IPS DF 19.7 (cell line): Measurements from ENCODE around the gene PKP4.
"Not testable (repeated sequence)": the region's sequence is repeated elsewhere in the genome, so short reads cannot be mapped to it uniquely, and the experiment has no call there.

Source experiments
- DNase-seq: peaks from one replicate; pipeline ENCODE4 v3.0.0-alpha.2; 2013; ENCODE audit warnings: low read depth, low spot score

Gene PKP4, protein sequence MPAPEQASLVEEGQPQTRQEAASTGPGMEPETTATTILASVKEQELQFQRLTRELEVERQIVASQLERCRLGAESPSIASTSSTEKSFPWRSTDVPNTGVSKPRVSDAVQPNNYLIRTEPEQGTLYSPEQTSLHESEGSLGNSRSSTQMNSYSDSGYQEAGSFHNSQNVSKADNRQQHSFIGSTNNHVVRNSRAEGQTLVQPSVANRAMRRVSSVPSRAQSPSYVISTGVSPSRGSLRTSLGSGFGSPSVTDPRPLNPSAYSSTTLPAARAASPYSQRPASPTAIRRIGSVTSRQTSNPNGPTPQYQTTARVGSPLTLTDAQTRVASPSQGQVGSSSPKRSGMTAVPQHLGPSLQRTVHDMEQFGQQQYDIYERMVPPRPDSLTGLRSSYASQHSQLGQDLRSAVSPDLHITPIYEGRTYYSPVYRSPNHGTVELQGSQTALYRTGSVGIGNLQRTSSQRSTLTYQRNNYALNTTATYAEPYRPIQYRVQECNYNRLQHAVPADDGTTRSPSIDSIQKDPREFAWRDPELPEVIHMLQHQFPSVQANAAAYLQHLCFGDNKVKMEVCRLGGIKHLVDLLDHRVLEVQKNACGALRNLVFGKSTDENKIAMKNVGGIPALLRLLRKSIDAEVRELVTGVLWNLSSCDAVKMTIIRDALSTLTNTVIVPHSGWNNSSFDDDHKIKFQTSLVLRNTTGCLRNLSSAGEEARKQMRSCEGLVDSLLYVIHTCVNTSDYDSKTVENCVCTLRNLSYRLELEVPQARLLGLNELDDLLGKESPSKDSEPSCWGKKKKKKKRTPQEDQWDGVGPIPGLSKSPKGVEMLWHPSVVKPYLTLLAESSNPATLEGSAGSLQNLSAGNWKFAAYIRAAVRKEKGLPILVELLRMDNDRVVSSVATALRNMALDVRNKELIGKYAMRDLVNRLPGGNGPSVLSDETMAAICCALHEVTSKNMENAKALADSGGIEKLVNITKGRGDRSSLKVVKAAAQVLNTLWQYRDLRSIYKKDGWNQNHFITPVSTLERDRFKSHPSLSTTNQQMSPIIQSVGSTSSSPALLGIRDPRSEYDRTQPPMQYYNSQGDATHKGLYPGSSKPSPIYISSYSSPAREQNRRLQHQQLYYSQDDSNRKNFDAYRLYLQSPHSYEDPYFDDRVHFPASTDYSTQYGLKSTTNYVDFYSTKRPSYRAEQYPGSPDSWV

DNA sequence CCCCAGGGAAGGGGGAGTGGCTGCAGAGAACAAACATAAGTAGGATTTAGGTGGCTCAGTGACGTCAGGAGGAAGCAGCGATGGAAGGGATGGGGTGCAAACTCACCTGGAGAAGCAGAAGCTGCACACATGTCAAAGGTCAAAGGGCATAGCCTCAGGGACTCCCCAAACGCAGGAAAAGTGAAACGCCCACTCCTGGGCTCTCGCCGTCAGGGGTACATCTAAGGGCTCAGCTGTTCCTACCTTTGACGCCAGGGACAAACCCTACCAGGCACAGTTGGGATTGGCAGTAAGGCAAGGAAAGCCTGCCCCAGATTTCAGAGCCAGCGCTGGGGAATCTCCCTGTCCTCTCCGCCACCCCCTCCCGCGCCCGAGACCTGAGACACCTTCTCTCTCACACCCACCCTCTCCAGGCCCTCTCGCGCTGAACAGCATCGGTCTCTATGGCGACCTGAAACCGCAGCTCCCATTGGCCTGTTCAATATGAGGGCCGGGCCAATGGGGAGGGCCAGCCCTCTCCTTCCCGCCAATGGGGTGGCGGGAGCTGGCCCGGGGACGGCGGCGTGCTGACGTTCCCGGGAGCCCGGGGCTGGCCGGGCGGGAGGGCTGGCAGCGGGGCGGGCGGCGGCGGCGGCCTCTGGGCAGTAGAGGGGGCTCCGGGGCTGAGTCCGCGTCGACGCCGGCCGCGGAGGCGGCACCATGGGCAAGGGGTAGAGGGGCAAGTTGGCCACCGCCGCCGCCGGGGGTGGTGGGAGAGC is at the start of gene PKP4, which contains the start of gene CCDC148:
TSS of gene PKP4 (plus strand) at position 644 of the 758 bp plus-strand sequence. CDS start 76,233 bp downstream, outside the sequence.
TSS of gene CCDC148 (minus strand) at position 445 of the 758 bp plus-strand sequence. CDS start at position 131, 314 bp downstream.
- peak; percentile 80 for DNase-seq

DNA sequence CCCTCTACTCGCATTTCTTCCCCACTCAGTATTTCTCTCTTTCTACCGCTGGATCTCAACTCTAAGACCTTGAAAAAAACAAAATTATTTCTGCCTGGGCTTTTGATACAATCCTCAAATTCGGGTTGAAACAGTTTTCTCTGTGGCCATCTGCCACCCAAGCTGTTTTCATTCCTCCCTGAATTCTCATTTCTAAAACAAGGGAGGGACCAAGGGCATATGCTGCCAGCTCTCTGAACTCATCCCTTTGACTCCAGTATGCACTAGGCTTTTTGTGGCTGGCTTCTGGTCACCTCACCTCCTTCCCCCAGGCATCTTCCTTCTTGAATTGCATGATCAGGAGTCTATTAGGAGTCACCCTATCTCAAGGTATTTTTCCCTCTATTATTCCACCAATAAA is 49.7 kb upstream of the PKP4 start:
- DNase-seq: no peak

DNA sequence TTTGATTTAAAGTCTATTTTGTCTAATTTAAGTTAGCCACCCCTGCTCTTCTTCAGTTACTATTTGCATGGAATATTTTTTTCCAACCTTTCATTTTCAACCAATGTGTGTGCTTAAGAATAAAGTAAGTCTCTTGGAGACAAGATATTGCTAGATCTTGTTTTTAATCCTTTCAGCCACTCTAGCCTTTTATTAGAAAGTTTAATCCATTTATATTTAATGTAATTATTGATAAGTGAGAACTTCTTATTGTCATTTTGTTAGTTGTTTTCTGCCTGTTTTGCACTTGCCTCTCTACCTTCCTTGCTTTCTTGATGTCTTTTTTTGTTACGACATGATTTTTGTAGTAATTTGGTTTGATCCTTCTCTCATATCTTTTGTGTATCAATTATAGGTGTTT is 46.6 kb upstream of the PKP4 start:
- no peak for DNase-seq

DNA sequence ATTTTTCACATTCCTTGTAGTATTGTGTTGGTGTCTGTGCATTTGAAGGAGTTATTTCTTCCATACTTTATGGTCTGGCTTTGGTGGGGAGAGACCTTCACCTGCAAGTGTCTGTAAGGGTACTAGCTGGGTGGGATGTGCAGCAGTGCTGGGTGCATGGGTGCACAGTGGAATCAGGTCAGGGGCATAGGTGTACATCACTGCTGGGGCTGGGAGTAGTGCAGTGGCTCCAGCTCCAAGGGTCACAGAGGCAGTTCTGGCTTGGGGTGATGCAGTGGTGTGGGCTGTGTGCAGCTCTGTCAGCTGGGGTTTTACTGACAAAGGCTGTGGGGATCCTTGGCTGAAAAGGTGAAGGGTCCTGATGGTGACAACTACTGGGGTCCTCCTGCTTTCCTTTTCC is 45.0 kb upstream of the PKP4 start:
- DNase-seq: no peak

DNA sequence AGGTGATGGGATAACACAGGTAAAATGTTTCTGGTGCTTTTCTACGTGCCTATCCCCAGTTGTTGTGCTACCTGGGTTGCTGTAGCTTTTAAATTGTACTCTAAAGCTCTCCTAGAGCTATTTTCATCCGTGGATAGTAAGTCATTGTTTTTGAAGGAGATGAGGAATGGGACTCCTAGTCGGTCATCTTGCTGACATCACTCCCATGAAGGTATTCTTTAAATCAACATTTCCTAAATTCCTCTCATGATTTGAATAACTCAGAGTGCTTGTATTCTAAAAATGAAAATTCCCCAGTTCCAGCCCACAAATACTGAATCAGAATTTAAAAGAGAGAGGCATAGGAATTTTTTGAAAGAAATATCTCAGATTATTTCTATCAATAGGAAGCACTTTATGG is 44.5 kb upstream of the PKP4 start:
- no peak for DNase-seq

DNA sequence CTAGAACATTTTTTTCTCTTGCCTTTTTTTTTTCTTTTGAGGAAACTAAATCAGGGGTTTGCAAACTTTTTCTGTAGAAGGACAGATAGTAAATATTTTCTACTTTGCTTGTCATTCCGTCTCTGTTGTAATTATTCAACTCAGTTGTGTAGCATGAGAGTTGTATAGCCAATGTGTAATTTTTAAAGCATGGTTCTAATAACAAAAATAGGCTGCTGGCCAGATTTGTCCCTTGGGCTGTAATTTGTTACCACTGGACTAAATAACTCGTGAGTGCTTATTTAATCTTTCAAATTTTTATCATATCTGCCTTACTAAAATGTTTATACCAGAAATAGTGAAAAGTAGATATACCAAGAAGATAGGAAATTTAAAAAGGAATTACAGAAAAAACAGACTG is 43.2 kb upstream of the PKP4 start:
- DNase-seq: no peak

DNA sequence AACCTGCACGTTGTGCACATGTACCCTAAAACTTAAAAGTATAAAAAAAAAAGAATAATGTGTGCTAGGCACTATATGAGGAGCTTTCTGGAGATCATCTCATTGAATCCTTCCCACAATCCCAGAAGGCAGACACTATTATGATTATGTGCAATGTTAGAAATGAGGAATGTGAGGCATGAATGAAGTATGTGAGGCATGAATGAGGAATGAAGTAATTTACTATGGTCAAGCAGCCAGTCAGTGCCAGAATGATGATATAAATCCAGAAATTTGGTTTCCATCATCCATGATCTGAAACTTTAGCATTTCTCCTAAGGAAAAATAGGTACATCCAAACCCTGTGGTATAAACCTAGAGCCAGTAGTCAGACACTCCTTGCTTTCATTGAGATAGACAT is 42.2 kb upstream of the PKP4 start:
- DNase-seq: no peak

DNA sequence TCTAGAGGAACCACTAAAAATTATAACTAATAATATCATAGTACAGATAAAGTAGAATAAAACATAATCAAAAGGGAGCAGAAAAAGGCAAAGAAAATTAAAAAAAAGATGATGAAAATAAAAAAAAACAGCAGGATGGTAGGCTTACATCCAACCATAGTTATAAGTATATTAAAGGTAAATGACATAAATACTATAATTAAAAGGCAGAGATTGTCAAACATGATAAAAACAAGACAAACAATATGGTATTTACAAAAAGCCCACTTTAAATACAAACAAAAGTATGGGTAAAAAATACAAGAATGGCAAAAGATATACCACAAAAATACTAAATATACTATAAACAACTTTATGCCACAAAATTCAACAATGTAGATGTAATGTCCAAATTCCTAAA is 24.6 kb upstream of the PKP4 start:
- no peak for DNase-seq

DNA sequence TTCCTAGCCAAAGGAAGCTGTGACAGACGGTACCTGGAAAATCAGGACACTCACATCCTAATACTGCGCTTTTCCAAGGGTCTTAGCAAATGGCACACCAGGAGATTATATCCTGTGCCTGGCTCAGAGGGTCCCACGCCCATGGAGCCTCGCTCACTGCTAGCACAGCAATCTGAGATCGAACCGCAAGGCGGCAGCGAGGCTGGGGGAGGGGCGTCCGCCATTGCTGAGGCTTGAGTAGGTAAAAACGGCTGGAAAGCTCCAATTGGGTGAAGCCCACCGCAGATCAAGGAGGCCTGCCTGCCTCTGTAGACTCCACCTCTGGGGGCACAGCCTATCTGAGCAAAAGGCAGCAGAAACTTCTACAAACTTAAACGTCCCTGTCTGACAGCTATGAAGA is 23.0 kb upstream of the PKP4 start:
- DNase-seq: not testable (repeated sequence)

DNA sequence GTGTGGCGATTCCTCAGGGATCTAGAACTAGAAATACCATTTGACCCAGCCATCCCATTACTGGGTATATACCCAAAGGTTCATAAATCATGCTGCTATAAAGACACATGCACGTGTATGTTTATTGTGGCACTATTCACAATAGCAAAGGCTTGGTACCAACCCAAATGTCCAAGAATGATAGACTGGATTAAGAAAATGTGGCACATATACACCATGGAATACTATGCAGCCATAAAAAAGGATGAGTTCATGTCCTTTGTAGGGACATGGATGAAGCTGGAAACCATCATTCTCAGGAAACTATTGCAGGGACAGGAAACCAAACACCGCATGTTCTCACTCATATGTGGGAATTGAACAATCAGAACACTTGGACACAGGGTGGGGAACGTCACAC is 17.7 kb upstream of the PKP4 start:
- not testable (repeated sequence) for DNase-seq

DNA sequence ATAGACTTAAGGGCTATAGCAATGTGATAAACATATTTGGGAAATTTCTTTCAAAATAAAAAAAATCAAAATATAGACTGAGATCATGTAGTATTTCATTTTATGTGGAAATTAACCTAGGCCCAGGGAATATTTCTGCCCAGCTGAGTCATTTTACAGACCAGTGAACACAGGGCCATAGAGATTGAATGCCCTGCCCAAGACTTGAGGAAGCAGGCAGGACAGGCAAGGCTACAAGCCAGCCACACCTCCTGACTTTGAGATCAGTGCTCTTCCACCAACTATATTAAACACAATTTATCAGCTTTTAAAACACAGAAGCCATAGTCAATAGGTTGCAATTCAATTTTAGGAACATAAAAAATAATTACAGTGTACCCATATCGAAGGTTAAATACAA is 13.1 kb upstream of the PKP4 start:
- no peak for DNase-seq

DNA sequence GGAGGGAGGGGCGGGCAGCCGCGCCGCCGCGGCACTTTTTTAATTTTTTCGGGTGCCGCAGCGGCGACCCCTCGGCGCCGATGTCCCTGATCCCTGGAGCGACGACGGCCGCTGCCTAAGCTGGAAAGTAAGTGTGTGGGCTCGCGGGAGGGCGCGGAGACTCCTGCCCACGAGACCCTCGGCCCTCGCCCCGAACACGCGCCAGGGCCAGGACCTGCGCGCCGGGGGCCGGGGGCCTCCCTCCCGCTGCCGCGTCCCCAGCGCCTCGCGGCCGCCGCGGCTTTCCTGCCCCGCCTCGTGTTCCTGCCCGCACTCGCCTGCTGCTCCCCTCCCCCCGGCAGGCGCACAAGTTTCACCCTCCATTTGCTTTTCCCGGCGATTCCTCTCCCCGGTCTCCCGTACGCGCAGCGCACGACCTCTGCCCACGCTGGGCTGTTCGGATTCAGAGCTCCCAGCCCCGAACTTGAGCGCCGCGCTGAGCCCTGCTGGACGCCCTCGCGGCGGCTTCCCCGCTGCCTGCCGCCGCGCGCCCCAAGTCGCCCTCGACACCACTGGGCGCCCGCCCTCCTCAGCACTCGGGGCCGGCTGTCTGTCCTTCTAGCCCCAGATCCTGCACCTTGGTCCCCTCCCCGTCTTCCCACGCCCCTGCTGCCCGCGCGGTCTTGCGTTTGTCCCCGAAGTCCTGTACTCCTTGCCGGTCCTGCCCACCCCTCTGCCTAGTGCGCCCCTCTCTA is 507 bp downstream of the PKP4 start:
- DNase-seq: no peak

DNA sequence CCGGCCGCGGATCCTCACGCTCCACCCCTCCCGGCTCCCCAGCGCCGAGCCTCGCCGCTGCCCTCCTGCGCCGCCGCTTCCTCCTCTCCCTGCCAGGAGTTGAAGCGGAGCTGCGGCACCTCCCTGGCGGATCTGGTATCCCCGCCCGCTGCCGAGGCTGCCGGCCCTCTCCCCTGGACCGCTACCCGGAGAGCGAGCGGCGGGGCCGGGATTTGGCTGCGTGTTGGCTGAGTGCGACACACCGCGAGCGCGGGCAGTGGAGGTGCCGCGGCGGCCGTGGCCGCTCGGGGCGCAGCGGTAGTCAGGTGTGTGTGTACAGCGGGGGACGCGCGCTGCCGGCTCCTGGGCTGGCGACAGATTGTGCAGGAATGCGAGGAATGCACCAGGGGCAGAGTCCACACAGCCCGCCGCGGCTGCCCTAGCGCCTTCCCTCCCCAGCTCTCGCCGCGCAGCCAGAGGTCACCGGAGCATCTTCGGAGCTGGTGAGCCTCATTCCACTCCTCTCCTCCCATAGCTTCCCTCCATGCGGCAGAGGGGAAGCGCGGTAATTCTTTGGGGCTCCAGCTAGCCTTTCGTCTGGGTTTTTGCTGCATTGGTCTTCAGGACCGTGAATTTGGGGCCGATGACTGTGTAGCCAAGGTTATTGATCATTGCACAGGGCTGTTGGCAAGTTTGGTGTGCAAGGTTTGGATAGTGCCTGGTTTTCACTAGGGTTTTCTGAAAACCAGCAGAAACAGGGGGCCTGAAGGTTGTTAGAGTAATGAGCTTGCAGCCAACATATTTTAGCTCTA is 1.3 kb downstream of the PKP4 start:
- peak; percentile 80 for DNase-seq

DNA sequence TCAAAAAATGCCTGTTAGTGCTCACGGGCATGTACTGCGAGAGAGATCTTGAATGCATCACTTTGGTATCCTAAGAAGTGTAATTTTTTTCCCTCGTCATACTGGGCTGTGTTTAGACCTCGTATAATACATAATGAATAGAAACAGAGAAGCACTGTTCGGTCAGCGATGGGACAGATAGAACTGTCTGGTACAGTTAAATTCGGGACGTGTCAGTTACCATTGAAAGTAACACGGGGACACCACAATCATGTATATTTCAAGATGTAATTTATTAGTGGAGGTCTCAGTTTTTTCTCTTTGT is 1.8 kb downstream of the PKP4 start:
- DNase-seq: no peak

DNA sequence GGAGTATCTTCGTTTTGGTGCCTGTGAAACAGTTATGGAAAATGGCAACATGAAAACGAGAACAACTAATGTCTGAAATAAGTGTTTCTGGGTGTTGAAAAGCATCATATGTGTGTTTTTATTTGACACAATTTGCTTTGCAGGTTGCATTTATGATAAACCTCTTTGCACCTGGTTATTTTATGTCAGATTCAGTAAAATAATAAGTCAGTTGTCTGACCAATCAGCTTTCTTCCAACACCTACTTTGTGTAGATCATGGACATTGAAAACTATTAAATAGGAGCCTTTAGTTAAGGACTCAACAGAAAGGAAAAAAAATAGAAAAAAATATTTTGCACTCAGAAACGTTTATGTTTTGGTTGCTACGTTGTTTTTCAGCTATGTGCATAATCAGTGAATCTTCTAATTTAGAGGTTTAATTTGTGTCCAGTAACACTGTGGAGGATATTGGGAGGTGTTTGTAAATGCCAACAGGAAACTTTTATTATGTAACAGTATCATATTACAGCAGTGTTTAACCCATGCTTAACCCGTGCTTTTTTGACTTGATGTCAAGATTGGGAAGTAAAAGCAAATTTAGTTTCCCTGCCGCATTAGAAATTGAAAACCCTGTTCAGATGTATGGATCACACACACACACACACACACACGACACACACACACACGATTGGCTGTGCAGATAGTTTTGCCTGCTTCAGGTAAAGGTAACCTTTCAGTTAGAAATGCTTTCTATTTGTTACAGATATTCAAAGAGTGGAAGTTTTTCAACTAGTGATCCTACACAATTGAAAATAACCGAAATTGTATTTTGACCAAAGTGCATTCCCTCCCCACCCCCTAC is 2.6 kb downstream of the PKP4 start:
- no peak for DNase-seq

DNA sequence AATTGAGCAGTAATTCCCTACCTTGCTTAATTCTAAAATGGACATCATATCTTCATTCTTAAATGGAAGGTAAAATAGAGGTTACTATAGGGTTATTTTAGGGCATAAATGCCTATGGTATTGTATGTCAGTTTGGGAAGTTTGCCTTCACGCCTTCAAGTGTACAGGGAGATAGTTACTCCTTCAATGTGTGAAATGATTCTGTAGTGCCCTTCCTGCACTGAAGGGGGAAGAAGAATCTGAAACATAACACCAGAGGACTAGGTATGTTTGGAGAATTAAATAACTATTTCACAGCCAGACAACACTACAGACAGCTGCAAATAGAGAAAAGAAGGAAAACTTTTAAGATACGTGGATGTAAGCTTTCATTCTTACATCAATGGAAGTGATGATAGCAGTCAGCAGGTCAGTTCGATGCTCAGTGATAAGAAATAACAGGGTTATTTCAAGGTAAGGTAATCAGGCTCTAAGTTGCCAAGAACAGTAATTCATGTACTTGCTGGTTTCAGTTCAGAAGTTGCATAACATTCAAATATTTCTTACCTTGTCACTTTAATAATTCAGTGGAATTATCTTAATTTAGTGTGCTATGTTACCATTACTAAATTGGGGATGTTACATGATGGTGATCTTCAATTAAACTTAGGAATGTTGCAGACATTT is 4.0 kb downstream of the PKP4 start:
- DNase-seq: no peak

DNA sequence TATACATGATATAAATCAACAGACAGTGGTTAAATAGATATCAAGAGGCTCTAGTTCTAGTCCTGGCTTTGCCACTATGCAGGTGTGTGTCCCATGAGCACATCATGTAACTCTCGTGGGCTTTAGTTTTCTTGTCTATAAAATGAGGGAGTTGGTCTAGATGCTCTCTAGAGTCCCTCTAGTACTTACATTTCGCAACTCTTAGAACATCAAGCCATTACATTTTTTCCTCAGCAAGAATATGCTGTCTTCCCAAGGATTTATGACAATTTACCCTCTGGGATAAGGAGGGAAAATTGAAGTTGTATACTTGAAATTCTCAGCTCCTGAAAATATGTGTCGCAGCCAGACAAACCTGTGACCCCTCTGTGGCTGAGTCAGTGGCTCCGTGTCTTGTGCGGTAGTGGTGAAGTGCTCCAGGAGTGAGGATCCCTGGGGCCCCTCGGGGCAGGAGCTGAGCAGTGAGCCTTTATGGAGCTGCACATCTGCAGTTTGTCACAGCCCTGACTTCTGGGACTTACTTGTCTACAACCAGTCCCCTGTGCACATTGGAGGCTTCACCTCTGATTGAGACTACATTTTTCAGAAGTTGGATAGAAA is 6.8 kb downstream of the PKP4 start:
- no peak for DNase-seq
